ENCODE measurements around the gene ITGB8.

- TF ChIP-seq CTCF (IDR thresholded peaks at IDR 0.05 in 4 of 5, conservative IDR thresholded peaks at IDR 0.05 in 1 of 5) (no peak), POLR2A (IDR thresholded peaks at IDR 0.05) (no peak)
Observed at GRCh38 chr7:20464891-20465290, 134.2 kb downstream of the ITGB8 start.

All from gastrocnemius medialis (tissue), 4 donors.